ENCODE data around the gene TNIK. TPM values are rescaled to one million over a fixed set of nuclear protein-coding genes. Genes with fewer than 3 reads are reported as not detected.

Gene TNIK
- total and polyA plus RNA-seq, 2 experiments from 2014 or later, result 14.6 to 34.3 TPM

DNA sequence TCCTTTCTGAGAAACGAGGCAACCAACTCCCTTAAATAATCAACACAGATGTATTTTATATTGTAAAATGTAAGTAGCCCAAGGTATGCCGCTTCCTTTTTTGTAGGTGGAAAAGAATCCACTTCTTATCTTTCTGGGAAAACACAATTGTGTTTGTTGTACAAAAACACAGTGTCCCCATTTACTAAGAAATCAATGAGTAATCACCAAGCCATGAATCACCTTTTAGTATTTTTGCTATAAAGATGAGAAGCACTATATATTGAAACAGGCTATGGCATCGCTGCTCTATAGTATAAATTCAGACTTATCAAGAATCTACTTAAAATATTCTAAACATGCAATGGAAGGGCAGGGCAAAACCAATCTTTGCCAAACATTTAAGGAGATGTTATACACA is 104.0 kb downstream of the TNIK start (continued):
- TF ChIP-seq REST (IDR thresholded peaks at IDR 0.05; ENCODE audit: unreplicated experiment) (no peak), ZNF331 (CRISPR knock-in tag; IDR thresholded peaks at IDR 0.05; ENCODE audit: low read depth) (no peak)

DNA sequence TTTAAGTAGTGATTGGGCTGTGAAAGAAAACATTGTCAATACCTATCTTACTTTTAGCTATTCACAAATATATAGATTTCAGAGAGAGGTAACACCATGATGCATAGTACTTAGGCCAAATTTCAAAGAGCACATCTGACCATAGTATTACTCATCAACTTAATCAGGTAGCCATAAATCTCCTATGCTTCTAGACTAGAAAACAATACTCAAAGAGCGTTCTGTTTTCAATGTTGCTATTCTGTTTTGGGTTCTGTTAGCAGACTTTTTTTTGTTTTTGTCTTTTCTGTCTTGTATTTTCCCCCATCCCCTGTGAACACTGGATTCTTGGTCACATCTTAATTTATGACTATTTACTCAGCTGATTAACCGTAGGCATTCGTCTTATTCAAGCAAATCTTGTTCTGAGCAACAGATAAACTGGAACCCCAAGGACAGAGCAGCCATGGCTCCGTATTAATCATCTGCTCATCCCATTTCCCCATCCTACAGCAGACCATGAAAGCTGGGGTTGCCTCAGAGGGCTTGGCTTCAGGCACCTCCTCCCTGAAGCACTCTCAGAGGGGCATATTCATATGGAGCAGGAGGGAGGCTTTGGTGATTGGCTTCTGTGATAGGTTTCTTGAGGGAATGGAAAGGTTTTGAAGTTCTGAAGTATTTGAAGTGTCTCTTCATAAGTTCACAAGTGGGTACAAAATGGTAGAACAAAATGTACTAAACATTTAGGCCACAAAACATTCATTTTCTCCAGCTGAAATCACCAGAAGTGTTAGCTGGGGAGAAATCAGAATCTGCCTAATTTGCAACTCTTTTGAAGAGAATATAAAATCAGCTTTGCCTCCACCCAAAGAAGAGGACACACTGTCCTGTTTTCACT is 105.3 kb downstream of the TNIK start:
- Histone ChIP-seq H3K27me3 (ENCODE audit: insufficient read depth) (no peaks in the 10 kb centered on the region), H3K4me1 (ENCODE audit: insufficient read depth) (peaks cover 15% of the 10 kb centered on the region), H3F3A (replicated peaks; ENCODE audit: low read depth) (no peaks in the 10 kb centered on the region), H3K36me3 (ENCODE audit: insufficient read depth) (no peaks in the 10 kb centered on the region), H3K79me2 (replicated peaks; ENCODE audit: insufficient read depth) (peaks cover 47% of the 10 kb centered on the region), H3K9me2 (ENCODE audit: insufficient read depth) (no peaks in the 10 kb centered on the region), H3K4me3 (no peak overlapping the region), H3K4me2 (0 out of 2 replicates have a peak overlapping the region, but pooled peaks have one; percentile 37), H2AFZ (no peak overlapping the region), H4K20me1 (replicated peaks; ENCODE audit: insufficient read depth) (0 out of 2 replicates have a peak, but pooled peaks cover 9% of the 10 kb centered on the region), H3K27ac (ENCODE audit: low read depth) (no peak overlapping the region)
- Mint-ChIP-seq H3K36me3 (ENCODE audit: low read depth) (no peaks in the 10 kb centered on the region), H3K4me3 (no peak overlapping the region), H3K27ac (no peak overlapping the region), H3K9me3 (no peaks in the 10 kb centered on the region), H3K4me1 (peaks cover 51% of the 10 kb centered on the region), H3K27me3 (ENCODE audit: insufficient read depth, low read depth, poor library complexity) (no peaks in the 10 kb centered on the region)
- ATAC-seq, result peak; percentile 50
- no peak for DNase-seq (ENCODE audit: low spot score)
- TF ChIP-seq EZH2 (IDR thresholded peaks at IDR 0.05; ENCODE audit: low read depth, unreplicated experiment) (no peak), ZNF114 (CRISPR knock-in tag; IDR thresholded peaks at IDR 0.05) (no peak)
- TF ChIP-seq, protein P1, sequence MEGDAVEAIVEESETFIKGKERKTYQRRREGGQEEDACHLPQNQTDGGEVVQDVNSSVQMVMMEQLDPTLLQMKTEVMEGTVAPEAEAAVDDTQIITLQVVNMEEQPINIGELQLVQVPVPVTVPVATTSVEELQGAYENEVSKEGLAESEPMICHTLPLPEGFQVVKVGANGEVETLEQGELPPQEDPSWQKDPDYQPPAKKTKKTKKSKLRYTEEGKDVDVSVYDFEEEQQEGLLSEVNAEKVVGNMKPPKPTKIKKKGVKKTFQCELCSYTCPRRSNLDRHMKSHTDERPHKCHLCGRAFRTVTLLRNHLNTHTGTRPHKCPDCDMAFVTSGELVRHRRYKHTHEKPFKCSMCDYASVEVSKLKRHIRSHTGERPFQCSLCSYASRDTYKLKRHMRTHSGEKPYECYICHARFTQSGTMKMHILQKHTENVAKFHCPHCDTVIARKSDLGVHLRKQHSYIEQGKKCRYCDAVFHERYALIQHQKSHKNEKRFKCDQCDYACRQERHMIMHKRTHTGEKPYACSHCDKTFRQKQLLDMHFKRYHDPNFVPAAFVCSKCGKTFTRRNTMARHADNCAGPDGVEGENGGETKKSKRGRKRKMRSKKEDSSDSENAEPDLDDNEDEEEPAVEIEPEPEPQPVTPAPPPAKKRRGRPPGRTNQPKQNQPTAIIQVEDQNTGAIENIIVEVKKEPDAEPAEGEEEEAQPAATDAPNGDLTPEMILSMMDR (conservative IDR thresholded peaks at IDR 0.05; ENCODE audit: low read depth in 2 of 2), result no peak
